ENCODE results near the gene C3orf18.

The C3orf18 gene

DNA sequence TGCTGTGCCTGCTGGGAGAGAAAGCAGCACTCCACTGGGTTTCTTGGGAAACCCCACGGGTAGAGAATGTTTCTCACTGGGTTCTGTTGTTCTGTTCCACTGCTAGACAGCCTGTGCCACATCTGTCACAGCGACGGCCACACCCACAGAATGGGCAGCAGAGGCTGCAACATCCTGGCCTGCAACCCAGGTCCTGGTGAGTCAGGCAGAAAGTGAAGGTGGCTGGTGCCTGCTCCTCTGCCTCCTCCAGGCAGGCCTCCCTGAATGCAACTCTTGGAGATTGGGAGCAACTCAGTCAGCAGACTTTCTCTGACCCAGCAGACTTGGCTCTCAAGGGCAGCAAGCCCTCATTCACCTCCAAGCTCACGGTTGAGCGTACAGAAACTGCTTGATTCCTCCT lies 13.0 kb downstream of the C3orf18 start:
- DNase-seq (ENCODE audit: insufficient read length, low spot score) (no peak), FAIRE-seq (no peak)

GRCh38 chr3:50552598-50552997 lies 14.9 kb downstream of the C3orf18 start:
- FAIRE-seq (no peak), DNase-seq (ENCODE audit: insufficient read length, low spot score) (no peak)
- TF ChIP-seq TAF1 (IDR thresholded peaks at IDR 0.05; ENCODE audit: low read depth, low read length) (no peak), POLR2A (IDR thresholded peaks at IDR 0.05; ENCODE audit: low read depth, low read length) (no peak), PAX5 (IDR thresholded peaks at IDR 0.05; ENCODE audit: insufficient read depth, low read length, severe bottlenecking) (no peak), POU2F2 (IDR thresholded peaks at IDR 0.05; ENCODE audit: low read depth, low read length) (no peak), SPI1 (IDR thresholded peaks at IDR 0.05; ENCODE audit: low read depth, low read length) (no peak), POLR2AphosphoS5 (IDR thresholded peaks at IDR 0.05; ENCODE audit: low read depth, low read length) (no peak)

More for the DNA sequence above, 13.0 kb downstream of the C3orf18 start:
- no peak for TF ChIP-seq POLR2AphosphoS5 (IDR thresholded peaks at IDR 0.05; ENCODE audit: low read depth, low read length)
- TF ChIP-seq POU2F2 (IDR thresholded peaks at IDR 0.05; ENCODE audit: low read depth, low read length) = no peak
- no peak for TF ChIP-seq SPI1 (IDR thresholded peaks at IDR 0.05; ENCODE audit: low read depth, low read length)
- TF ChIP-seq PAX5 (IDR thresholded peaks at IDR 0.05; ENCODE audit: insufficient read depth, low read length, severe bottlenecking) = no peak
- TF ChIP-seq TAF1 (IDR thresholded peaks at IDR 0.05; ENCODE audit: low read depth, low read length) = no peak
- no peak for TF ChIP-seq POLR2A (IDR thresholded peaks at IDR 0.05; ENCODE audit: low read depth, low read length)

GRCh38 chr3:50551681-50552435 lies 15.7 kb downstream of the C3orf18 start:
- no peak for TF ChIP-seq TAF1 (IDR thresholded peaks at IDR 0.05; ENCODE audit: low read depth, low read length)
- TF ChIP-seq PAX5 (IDR thresholded peaks at IDR 0.05; ENCODE audit: insufficient read depth, low read length, severe bottlenecking) = no peak
- TF ChIP-seq POU2F2 (IDR thresholded peaks at IDR 0.05; ENCODE audit: low read depth, low read length) = no peak
- TF ChIP-seq POLR2AphosphoS5 (IDR thresholded peaks at IDR 0.05; ENCODE audit: low read depth, low read length) = no peak
- no peak for TF ChIP-seq SPI1 (IDR thresholded peaks at IDR 0.05; ENCODE audit: low read depth, low read length)
- TF ChIP-seq POLR2A (IDR thresholded peaks at IDR 0.05; ENCODE audit: low read depth, low read length) = no peak
- DNase-seq (ENCODE audit: insufficient read length, low spot score) (no peak), FAIRE-seq (no peak)

DNA sequence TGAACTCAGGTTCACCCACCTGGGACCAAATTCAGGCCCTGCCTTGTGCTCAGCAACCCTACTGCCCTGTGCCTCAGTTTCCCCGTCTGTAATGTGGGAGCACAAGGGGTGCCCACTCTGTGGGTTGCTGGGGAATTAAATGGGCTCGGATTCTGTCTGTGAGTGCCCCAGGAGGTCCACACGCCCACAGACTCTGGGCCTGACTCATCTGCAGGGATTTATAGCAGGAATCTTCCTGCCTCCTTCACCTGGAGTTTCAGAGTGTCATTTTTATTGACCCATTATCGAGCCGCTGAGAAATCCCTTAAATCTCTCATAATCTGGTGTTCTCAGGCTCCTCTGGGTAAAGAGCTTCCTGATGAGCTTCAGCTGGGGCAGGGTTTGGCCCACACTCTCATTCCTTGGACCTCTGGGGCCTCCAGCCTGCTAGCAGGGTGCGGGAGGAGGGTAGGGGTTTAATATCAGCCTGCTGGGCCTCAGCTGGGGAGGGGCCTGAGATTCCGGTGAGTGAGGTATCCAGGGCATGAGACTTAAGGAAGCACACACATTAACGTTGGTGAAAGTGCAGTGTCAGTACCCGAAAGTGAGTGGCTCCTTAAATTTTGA lies 16.4 kb downstream of the C3orf18 start:
- TF ChIP-seq SPI1 (IDR thresholded peaks at IDR 0.05; ENCODE audit: low read depth, low read length) (no peak), POU2F2 (IDR thresholded peaks at IDR 0.05; ENCODE audit: low read depth, low read length) (no peak)
- FAIRE-seq (no peak), DNase-seq (ENCODE audit: insufficient read length, low spot score) (no peak)

- no peak for TF ChIP-seq TAF1 (IDR thresholded peaks at IDR 0.05; ENCODE audit: low read depth, low read length)
- TF ChIP-seq SPI1 (IDR thresholded peaks at IDR 0.05; ENCODE audit: low read depth, low read length) = no peak
- no peak for TF ChIP-seq POLR2AphosphoS5 (IDR thresholded peaks at IDR 0.05; ENCODE audit: low read depth, low read length)
- no peak for TF ChIP-seq PAX5 (IDR thresholded peaks at IDR 0.05; ENCODE audit: insufficient read depth, low read length, severe bottlenecking)
- no peak for TF ChIP-seq POU2F2 (IDR thresholded peaks at IDR 0.05; ENCODE audit: low read depth, low read length)
- TF ChIP-seq POLR2A (IDR thresholded peaks at IDR 0.05; ENCODE audit: low read depth, low read length) = no peak
- FAIRE-seq (peak; percentile 68), DNase-seq (ENCODE audit: insufficient read length, low spot score) (peak; percentile 65)
These were observed 17.3 kb downstream of the C3orf18 start for GRCh38 chr3:50550079-50550736.

GRCh38 chr3:50549226-50549625 lies 18.3 kb downstream of the C3orf18 start:
- no peak for DNase-seq (ENCODE audit: insufficient read length, low spot score)
- FAIRE-seq = no peak
- TF ChIP-seq POLR2A (IDR thresholded peaks at IDR 0.05; ENCODE audit: low read depth, low read length) (no peak), POU2F2 (IDR thresholded peaks at IDR 0.05; ENCODE audit: low read depth, low read length) (no peak), POLR2AphosphoS5 (IDR thresholded peaks at IDR 0.05; ENCODE audit: low read depth, low read length) (no peak), PAX5 (IDR thresholded peaks at IDR 0.05; ENCODE audit: insufficient read depth, low read length, severe bottlenecking) (no peak), SPI1 (IDR thresholded peaks at IDR 0.05; ENCODE audit: low read depth, low read length) (no peak), TAF1 (IDR thresholded peaks at IDR 0.05; ENCODE audit: low read depth, low read length) (no peak)

DNA sequence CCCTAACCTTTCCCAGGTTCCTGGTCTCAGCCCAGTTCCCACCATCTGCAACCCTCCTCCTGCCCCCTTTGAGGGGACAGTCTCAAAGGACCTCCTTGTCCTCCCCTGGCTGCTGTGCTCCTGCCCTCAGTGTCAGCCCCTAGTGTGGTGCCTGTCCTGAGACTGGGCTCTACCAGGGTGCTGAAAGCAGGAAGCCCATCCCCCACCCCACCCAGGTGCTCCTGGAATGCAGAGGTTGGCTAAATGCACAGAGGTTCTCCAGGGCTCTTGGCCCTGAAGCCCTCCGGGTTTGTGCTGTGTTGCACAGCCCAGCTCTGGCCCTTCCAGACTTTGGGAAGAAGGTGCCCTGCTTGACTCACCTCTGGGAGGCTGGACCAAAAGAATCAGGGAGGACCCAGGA lies 21.8 kb downstream of the C3orf18 start:
- no peak for FAIRE-seq

DNA sequence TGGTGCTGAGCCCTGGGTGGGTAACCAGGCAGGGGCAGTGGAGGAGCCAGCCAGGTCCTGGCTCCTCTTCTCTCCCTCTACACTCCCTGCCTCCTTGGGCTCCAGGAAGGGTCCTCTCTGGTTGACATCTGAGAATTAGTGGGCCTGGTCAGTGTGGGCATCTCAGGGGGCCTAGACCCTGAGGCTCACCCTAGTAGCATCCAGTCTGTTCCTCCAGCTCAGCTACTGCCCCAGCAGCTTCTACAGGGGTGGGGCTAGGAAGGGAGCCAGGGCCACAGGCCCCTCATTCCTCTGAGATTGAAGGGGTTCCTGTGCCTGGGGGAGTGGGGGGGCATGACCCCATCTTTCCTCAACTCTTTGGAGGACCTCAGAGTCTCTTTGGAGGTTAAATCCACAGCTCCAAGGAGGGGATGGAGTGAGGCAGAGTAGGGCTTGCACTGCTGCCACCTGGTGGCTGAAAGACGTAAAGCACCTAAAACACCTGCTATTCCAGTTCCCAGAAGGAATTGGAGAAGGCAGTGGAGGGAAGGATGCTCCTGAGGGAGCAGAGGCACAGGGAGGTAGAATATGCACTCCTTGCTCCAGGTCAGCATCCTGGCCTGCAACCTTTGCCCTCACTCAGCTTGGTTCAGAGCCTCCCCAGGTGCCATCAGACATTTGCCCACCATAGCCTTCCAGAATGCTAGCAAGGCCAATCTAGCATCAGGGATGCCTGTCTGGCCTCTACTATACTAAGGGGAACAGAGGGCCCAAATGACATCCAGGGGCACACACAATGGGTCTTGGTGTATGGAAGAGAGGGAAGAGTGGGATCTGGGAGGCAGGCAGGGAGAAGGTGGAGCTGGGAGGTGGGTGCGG lies 25.1 kb downstream of the C3orf18 start:
- FAIRE-seq = peak; percentile 95
- TF ChIP-seq PAX5 (IDR thresholded peaks at IDR 0.05; ENCODE audit: insufficient read depth, low read length, severe bottlenecking) (no peak), POU2F2 (IDR thresholded peaks at IDR 0.05; ENCODE audit: low read depth, low read length) (no peak), POLR2A (IDR thresholded peaks at IDR 0.05; ENCODE audit: low read depth, low read length) (no peak), POLR2AphosphoS5 (IDR thresholded peaks at IDR 0.05; ENCODE audit: low read depth, low read length) (no peak), SPI1 (IDR thresholded peaks at IDR 0.05; ENCODE audit: low read depth, low read length) (no peak), TAF1 (IDR thresholded peaks at IDR 0.05; ENCODE audit: low read depth, low read length) (no peak)

More for the DNA sequence above, 21.8 kb downstream of the C3orf18 start:
- no peak for TF ChIP-seq SPI1 (IDR thresholded peaks at IDR 0.05; ENCODE audit: low read depth, low read length)
- no peak for TF ChIP-seq PAX5 (IDR thresholded peaks at IDR 0.05; ENCODE audit: insufficient read depth, low read length, severe bottlenecking)
- no peak for TF ChIP-seq TAF1 (IDR thresholded peaks at IDR 0.05; ENCODE audit: low read depth, low read length)
- TF ChIP-seq POLR2A (IDR thresholded peaks at IDR 0.05; ENCODE audit: low read depth, low read length) = no peak
- no peak for TF ChIP-seq POLR2AphosphoS5 (IDR thresholded peaks at IDR 0.05; ENCODE audit: low read depth, low read length)
- no peak for TF ChIP-seq POU2F2 (IDR thresholded peaks at IDR 0.05; ENCODE audit: low read depth, low read length)
- DNase-seq (ENCODE audit: insufficient read length, low spot score) = no peak

More for the DNA sequence above, 25.1 kb downstream of the C3orf18 start:
- peak; percentile 76 for DNase-seq (ENCODE audit: insufficient read length, low spot score)

All from GM12891 (cell line).